NK-92 treated with Interleukin-12 subunit alpha and Interleukin-12 subunit beta, amount 100 ng/mL, for 24 hours (cell line): ENCODE data around the gene ABCB10.
"Not testable (repeated sequence)": the region's sequence is repeated elsewhere in the genome, so short reads cannot be mapped to it uniquely, and the experiment has no call there.

ENCODE experiments used
- DNase-seq: peaks from one replicate; lab custom pipeline; 2025; lab: John Stamatoyannopoulos, UW

ABCB10 gene

DNA sequence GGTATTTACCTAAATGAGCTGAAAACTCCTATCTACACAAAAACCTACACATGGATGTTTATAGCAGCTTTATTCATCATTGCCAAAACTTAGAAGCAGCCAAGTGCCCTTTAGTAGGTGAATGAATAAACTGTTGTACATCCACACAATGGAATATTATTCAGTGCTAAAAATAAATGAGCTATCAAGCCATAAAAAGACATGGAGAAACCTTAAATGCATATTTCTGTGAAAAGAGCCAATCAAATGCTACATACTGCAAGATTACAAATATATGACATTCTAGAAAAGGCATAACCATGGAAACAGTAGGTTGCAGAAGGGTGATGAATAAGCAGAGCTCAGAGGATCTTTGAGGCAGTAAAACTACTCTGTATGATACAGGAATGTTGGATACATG lies 23.3 kb downstream of the ABCB10 start:
- DNase-seq: no peak

DNA sequence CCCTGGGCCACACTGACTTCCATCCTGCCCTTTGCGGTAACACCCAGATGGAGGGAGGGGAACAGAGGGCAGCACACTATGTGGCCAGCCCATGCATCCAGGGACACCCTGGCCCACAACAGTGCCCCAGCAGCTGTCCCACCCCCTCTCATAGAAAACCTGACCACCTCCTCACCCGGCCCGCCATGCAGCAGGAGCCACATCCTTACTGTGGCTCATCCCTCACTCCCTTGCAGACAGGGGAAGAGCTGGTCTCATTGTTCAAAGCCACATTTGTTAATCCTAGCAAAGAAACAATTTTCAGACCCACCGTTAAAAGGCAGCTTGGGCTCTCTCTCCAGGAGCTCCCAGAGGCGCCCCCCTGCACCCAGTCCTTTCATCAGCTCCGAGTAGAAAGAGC lies 27.2 kb downstream of the ABCB10 start:
- no peak for DNase-seq

DNA sequence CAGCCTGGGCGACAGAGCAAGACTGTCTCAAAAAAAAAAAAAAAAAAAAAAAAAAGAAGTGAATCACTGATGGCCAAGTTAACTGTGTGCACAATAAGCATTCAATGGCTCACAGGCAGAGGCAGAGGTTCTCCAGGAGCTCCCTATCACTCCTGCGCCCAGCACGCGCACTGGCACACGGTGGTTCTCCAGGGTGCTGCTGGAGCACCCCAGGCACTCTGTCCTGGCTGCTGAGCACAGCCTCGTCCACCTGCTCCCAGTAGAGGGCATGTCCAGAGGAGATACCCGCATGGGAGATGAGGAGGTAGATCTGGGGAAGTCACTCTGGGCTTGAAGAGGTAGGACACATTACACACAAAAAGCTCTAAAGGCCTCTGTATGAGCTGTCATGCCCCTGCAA lies 28.9 kb downstream of the ABCB10 start:
- no peak for DNase-seq

DNA sequence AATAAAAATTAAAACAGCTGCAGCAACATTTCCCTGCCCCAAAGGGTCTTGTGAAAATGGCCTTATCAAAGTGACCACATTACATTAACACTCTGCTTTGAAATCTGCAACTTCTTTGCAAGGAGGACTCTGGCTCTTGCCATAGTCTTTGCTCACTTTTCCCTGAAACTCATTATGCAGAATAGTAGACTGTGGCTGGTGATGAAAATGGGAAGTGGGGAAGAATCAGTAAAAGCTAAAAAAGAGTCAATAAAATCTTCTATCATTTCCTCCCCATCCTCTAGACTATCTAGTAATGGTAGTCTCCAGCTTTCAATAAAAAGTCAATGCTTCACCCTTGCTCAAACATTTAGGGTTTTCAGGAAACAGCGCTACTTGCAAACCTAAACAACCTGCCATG lies 31.8 kb downstream of the ABCB10 start:
- DNase-seq: no peak

DNA sequence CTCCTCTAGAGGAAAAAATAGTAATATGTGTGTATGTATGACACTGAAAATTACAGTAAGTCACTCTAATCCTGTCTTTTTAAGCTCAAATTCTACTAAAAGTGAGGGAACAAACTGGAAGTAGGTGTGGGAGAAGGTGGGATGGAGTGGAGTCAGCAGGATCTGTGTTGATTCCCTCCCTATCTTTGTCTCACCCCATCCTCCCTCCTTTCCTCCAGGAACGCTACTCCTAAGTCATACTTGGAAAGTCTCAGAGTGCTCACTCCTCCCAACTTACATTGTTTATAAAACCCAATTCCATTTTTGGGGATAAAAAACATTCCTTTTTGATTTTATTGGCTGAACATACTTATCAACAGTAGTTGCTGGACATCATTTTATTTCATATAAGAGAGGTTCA lies 35.5 kb downstream of the ABCB10 start:
- DNase-seq: no peak

DNA sequence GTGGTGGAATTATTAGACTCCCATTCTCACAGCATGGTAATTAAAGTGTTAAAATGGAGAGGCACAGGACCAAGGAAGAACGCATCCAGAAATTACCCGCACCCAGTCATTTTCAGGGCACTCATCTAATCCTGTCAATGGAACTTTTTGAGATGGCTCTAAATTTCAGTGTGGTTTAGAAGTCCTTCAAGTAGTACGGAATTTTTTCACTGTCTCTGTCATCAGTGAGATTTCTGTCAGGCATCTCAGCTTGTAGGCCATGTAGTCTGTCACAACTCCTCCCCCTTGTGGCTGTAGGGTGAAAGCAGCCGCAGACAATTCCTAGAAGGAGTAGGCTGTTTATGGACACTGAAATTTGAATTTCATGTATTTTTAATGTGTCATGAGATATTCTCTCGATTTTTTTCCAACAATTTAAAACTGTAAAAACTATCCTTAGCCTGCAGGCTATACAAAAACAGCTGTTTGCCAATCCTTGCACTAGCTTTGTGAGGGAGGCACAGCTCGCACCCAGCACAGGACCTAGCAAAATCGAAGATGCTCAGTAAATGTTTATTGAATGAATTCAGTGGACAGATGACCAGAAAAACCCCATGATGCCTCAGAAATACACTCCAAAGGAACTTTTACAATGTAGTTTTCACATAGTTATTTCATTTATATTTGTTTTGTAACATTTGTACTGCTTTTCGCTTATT lies 43.8 kb downstream of the ABCB10 start:
- peak; percentile 12 for DNase-seq

DNA sequence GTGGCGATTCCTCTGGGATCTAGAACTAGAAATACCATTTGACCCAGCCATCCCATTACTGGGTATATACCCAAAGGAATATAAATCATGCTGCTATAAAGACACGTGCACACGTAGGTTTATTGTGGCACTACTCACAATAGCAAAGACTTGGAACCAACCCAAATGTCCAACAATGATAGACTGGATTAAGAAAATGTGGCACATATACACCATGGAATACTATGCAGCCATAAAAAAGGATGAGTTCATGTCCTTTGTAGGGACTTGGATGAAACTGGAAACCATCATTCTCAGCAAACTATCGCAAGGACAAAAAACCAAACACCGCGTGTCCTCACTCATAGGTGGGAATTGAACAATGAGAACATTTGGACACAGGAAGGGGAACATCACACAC lies 46.9 kb downstream of the ABCB10 start:
- DNase-seq: not testable (repeated sequence)

DNA sequence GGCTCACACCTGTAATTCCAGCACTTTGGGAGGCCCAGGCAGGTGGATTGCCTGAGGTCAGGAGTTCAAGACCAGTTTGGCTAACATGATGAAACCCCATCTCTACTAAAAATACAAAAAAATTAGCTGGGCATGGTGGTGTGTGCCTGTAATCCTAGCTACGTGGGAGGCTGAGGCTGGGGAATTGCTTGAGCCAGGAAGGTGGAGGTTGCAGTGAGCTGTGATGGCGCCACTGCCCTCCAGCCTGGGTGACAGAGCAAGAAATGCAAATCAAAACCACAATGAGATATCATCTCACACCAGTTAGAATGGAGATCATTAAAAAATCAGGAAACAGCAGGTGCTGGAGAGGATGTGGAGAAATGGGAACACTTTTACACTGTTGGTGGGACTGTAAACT lies 47.3 kb downstream of the ABCB10 start:
- not testable (repeated sequence) for DNase-seq

DNA sequence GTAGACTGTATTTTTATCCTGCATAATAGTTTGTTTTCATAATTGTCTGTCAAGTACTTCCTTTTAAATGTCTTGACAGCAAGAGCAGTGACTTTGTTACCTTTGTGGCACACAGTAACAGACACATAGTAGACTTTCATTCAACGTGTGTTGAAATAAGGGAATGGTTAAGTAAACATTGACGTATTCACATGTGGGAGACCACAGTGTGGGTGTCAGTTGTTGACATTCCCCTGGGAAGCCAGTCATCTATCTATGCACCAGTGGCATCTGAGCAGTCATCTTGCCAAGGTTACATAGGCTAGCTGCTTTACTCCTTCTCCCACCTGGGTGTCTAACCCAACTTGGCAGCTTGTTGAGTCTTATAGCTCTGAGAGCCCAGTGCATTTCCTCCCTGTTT lies 48.9 kb downstream of the ABCB10 start:
- no peak for DNase-seq

DNA sequence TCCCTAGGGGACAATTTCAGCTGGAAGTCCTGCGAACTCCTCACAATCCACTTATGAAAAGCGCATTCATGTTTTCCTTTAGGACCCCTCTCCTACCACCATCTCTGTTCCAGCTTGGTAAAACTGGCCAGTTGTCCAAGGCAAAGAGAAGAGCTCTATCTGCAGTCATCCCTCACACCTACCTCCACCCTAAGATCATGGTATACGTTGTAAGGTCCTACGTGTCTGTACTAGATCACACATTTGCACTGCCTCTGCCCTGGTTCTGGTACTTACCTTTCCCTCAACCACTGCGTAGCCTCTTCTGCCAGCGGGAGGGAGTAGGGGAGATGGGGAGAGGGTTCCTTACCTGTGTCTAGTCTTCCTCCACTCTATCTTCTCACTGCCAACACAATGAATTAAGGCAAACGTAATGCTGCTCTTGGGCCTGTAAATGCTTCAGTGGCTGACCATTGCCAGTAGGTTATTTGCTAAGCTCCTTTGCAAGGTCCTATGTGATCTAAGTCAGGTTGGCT lies 49.6 kb downstream of the ABCB10 start:
- no peak for DNase-seq

DNA sequence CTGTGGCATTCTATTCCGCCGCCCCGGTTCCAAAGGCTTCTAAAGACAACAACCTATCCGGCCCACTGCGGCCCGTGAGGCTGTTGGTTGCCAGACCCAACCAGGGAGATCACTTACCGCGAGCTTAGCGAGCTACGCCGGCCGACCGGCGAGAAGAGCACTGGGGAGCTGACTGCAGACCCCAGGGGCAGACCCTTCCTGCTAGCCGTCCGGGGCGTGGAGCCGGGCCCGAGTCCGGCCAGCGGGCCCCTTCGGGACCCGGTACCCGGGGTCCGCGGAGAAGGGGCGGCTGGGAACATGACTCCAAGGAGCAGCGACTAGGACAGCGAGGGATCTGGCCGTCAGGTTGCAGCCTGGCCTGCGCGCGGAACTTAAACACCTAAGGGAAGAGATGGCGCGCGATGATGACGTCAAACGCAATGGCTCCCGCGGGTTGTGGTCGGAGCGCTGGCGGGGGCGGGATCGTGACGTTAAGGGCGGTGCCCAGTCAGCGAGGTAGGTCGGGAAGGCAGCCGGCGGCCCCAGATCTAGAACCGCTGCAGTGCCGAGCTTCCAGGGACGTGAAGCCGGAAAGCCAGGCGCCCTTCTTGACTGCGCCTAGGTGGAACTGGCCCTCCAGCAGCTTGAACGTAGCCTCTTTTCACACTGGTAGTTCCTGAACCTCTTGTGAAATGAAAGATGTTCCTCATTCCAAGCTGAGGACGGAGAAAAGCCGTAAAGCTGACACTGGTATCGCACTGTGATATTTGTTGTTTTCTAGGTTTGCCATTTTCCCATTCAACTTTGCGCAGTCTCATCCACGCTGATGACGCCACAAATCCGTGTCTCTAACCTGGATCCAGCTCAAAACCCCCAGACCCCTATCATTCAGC lies 50.3 kb downstream of the ABCB10 start, which contains the start of gene NUP133:
Gene NUP133, minus strand, starts transcription at position 391 of the 872 bp plus-strand sequence. Its CDS starts 92 bp downstream, at position 299.
- DNase-seq: peak; percentile 96

DNA sequence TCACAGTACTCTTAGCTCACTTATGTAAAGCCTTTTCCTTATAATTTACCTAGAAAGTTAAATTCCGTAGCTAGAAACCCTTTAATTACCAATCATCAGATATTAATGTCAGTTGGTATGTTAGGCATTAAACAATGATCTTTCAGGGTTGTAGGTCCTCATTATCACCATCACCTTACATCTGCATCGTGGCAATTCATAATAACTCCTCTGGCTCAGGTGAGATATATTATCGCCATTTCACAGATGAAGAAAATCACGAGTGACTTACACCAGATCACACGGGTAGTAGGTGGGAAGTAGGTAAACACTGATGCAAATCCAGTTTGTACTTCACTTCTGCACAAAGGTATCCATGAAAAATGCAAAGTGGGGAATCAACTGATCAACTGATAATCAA lies 51.0 kb downstream of the ABCB10 start:
- DNase-seq: no peak

DNA sequence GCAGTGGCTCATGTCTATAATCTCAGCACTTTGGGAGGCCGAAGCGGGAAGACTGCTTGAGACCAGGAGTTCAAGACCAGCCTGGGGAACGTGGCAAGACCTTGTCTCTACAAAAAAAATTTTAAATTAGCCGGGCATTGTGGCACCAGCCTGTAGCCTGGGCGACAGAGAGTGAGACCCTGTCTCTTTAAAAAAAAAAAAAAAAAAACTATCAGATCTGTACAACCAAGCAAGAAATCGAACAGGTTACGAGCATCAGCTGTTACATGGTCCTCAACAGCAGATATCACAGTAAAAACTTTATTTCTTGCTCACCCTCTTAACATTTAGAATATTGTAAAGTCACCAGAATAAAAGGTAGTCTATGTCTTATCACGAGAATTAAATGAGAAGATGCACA lies 51.9 kb downstream of the ABCB10 start:
- no peak for DNase-seq

DNA sequence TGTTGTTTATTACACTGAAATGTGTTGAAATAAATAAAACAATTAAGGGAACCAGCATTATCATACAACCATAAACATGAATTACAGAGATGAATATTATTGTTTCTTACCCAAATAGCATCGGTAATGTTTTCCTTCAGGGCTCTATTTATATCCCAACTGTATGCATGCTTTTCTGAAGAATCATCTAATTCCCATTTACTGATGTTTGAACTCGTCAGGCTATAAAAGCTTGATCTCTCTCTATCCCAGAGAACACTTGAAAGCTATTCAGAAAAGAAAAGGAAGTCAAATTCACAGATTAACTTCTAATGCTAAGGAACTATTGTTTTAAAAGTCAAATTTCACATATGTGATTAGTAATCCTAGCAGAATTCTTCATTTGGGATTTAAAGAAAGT lies 62.7 kb downstream of the ABCB10 start:
- no peak for DNase-seq

DNA sequence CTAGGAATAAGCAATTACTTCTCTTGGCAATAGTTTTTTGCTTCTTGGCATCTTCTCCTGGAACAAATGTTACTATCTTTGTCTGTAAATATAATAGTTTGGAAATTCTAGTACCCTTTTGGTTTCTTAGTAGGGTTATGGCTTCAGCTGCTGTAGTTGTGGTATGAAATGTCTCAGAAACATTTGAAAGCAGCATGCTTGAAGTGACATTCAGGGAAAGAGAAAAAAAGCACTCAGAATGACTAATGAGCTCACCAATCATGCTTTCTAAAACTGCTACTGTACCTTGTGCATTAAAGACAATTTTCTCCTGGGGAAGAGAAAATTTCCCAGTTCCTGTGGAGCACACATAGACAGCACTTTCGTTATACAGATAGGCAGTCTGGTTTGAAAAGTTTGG lies 71.3 kb downstream of the ABCB10 start:
- no peak for DNase-seq

DNA sequence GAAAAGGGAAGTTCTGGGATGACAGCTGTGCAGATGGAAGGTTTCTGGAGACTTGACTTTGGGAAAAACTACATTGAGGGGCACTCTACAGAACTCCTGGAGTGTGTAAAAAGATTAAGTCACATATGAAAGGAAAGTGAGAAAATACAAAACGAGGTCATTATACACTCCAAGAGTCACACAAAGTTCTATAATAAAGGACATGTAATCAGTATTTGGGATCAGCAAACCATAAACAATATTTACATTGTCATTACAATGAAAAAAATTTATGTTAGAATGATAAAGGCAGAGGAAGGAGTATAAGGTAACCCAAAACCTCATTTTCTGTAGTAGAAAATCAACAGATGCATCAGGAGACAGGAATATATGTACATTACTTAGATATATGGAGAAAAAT lies 73.2 kb downstream of the ABCB10 start:
- DNase-seq: no peak

DNA sequence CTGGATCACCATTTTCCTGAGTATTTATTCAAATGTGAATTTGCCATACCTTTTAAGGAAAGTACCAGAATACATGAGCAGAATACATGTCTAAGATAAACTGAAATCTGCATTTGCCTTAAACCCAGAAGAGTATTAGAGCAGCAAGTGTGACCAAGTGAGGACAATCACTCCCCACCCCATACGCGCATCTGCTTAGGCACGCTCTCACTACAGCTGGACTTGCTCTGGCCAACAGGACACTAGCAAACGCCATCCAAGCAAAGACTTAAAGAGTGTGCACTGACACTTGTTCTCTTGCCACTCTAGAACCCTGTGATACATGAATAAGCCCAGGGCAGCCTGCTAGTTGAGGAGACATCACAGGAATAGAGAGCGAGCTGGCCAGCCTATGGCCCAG lies 76.0 kb downstream of the ABCB10 start:
- no peak for DNase-seq

DNA sequence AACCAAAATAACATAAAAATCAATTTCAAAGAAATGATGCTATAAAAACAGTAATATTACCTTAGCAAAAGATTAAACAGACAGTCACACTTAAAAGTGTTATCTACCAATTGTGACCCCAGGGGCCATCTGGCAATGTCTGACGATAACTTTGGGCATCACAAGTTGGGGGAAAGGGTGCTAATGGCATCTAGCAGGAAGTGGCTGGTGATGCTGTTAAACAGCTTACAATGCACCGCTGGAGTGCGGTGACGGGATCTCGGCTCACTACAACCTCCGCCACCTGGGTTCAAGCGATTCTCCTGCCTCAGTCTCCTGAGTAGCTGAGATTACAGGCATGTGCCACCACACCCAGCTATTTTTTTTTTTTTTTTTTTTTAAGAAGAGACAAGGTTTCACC lies 78.0 kb downstream of the ABCB10 start:
- DNase-seq: no peak

DNA sequence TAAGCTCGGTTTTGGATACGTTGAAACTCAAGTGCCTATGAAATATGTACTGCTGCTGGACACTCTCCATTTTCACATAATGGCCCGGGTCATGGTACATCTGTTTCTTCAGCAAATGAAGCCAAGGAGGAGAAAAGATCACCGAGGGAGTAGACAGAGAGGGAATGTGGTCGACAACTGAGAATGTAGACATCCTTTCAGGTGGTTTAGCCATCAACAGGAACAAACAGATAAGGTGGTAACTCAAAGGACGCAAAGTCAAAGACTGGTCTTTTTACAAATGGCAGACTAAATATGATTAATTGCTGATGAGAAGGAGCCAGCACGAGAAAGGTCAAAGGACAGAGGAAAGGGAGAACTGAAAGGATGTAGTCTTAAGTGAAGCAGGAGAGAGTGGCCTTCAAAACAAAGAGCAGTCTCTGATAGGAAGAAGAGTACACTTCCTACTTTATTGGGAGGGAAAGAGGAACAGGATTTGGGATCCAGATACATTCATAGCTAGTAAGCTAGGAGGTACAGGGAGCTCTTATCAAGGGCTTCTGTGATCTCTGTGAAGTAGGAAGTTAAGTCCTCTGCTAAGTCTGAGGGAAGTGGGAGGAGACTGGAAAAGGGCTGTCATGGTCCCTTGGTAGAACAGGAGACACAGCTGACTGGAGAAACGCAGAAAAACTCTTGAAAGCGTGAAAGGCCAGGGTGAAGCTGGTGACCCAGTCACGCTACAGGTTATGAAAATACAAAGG lies 78.7 kb downstream of the ABCB10 start:
- DNase-seq: no peak

DNA sequence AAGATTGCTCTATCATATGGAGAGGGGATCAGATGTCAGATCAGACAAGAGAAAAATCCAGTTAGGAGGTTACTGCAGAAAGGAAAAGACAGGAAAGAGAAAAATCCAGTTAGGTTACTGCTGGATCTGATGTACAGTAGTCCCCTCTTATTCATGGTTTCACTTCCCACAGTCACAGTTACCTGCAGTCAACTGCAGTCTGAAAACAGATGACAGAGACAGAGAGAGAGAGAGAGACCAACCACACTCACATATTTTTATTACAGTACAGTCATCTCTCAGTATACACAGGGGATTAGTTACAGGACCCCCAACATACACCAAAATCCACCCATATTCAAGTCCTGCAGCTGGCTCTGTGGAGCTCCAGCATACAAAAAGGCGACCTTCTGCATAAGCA lies 79.7 kb downstream of the ABCB10 start:
- DNase-seq: no peak

DNA sequence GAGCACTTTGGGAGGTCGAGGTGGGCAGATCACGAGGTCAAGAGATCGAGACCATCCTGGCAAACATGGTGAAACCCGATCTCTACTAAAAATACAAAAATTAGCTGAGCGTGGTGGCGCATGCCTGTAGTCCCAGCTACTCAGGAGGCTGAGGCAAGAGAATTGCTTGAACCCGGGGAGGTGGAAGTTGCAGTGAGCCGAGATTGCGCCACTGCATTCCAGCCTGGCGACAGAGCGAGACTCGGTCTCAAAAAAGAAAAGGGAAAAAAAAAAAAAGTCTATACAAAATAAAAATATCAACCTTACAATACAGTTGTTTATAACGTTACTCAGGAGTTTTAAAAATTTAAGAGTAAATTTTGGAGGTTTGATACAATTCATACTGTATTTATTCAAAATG lies 82.6 kb downstream of the ABCB10 start:
- not testable (repeated sequence) for DNase-seq

DNA sequence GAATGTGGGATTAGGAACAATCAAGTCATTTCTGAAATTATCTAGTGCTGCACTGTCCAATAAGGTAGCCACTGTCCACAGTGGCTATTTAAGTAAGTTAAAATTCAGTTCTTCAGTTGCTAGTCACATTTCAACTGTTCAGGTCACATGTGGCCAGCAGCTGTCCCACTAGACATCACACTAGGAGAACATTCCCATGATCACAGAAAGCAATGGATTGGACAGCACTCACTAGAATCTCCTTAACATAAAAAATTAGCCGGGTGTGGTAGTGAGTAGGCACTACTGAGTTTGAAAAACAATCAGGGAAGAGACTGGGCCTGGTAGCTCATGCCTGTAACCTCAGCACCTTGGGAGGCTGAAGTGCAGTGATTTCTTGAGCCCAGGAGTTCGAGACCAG lies 84.0 kb downstream of the ABCB10 start:
- no peak for DNase-seq

DNA sequence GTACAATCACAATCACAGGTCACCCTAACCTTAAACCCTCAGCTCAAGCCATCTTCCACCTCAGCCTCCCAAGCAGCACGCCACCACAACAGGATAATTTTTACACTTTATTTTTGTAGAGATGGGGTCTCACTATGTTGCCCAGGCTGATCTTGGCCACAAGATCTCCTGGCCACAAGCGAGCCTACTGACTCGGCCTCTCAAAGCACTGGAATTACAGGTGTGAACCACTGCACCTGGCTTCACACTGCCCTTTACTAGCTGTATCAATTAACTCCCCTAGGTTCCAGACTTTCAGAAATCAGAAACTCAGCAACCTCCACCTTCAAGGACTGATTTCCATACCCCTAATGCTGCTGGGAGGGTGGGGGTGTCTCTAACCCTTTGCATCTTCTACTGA lies 87.3 kb downstream of the ABCB10 start:
- DNase-seq: no peak
